B cell (primary cell): ENCODE results near the gene RUNDC1.

Experiments used
- EZH2 ChIP-seq: IDR thresholded peaks from 2 replicates; pipeline ENCODE4 v1.6.1; 2012; ENCODE audit warnings: borderline replicate concordance, low read depth, mild to moderate bottlenecking, moderate library complexity, low read length; ENCODE audit not compliant: insufficient read depth, poor library complexity, severe bottlenecking
- TF ChIP-seq, protein P1 (sequence below): fragments of 200-600 bp; IDR thresholded peaks from one replicate; pipeline ENCODE4 v1.8.0; 2022; ENCODE audit warnings: antibody characterized with exemption, mild to moderate bottlenecking

DNA sequence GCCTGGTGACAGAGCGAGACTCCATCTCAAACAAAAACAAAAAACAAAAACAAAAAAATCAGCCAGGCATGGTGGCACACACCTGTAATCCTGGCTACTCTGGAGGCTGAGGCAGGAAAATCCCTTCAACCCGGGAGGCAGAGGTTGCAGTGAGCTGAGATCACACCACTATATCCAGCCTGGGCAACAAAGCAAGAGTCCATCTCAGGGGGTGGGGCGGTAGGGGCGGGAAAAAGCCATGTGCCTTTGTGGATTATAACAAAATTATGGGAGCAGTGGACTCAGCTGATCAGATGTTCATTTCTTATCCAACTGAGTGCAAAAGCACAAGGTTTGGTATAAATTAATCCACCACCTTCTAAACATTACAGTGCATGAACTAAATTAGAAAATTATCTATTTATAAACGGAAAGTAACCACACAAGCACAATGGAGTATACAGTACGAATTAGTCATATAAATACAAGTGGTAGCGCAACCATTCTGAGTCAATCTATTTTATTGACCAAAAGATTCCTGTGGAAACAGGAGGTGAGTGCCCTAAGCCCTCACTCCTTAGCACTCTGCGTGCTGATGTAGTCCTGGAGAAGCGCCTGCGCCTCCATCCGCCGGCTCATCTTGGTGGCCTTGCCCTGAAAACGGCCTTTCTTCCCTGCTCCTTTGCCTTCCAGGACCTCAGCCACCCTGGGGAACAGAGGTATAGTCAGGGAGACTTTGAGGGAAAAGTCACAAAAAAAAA is 30.2 kb upstream of the RUNDC1 start:
- TF ChIP-seq, protein P1, sequence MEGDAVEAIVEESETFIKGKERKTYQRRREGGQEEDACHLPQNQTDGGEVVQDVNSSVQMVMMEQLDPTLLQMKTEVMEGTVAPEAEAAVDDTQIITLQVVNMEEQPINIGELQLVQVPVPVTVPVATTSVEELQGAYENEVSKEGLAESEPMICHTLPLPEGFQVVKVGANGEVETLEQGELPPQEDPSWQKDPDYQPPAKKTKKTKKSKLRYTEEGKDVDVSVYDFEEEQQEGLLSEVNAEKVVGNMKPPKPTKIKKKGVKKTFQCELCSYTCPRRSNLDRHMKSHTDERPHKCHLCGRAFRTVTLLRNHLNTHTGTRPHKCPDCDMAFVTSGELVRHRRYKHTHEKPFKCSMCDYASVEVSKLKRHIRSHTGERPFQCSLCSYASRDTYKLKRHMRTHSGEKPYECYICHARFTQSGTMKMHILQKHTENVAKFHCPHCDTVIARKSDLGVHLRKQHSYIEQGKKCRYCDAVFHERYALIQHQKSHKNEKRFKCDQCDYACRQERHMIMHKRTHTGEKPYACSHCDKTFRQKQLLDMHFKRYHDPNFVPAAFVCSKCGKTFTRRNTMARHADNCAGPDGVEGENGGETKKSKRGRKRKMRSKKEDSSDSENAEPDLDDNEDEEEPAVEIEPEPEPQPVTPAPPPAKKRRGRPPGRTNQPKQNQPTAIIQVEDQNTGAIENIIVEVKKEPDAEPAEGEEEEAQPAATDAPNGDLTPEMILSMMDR, result no peak
- TF ChIP-seq EZH2, result no peak
